DMS53 treated with DMSO at 0.1 percent for 48 hours (cell line): Measurements from ENCODE around the gene PPP3R1.
A peak's percentile ranks its signal among the peaks of the same experiment; 100 is the strongest.

Experiments
- DNase-seq: peaks from one replicate; lab custom pipeline; 2025; ENCODE audit not compliant: unreplicated experiment; lab: John Stamatoyannopoulos, UW

Gene PPP3R1

GRCh38 chr2:68236103-68236734, 16.1 kb downstream of the PPP3R1 start:
- no peak for DNase-seq

- DNase-seq: no peak
These were observed 17.2 kb downstream of the PPP3R1 start for GRCh38 chr2:68235090-68235489.

DNA sequence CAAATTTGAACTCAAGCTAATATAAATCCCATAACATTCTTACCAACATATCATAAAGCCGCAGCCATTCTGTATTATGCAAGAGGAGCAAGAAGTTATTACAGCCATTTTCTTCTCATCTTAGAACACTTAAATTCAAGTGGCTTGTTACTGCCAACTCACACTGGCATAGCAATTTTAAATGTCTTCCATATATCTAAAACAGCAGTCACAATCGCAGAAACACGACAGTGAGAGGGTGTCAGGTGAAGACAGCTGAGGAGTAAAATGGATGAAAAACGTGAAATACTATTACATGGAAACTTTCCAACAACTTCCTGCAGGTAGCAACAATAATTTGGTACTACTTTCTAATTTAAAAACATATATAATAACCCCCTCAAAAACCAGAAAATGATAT, 17.9 kb downstream of the PPP3R1 start:
- DNase-seq: no peak

GRCh38 chr2:68231061-68231372, 21.3 kb downstream of the PPP3R1 start:
- DNase-seq: no peak

DNA sequence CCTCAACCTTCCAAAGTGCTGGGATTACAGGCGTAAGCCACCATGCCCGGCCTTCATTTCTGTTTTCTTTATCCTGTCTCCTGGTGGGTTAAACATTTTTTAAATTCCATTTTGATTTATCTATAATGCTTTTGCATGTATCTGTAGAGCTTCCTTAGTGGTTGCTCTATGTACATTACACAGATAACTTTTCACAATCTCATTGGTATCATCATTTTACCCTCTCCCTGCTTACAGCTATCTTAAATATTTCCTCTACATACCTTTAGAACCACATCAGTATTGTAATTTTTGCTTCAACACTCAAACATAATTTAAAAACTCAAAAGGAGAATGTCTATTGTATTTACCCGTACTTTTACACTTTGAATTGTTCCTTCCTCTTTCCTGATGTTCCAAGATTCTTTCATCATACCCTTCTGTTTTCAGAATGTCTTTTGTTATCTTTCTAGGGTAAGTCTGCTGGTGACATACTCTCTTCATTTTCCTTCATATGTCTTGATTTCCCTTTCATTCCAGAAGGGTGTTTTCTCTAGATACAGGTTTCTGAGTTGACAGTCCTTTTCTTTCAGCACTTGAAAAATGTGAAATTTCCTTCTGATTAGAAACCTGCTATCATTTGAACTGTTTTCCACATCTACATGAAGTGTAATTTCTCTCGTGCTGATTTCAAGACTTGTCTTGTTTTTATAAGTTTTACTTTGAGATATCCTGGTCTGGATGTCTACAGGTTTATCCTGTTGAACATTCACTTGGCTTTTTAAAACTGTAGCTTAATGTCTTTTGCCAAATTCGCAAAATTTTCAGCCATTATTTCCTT, 21.9 kb downstream of the PPP3R1 start:
- DNase-seq: no peak

GRCh38 chr2:68226794-68227193, 25.5 kb downstream of the PPP3R1 start:
- DNase-seq: no peak

- DNase-seq: peak; percentile 34
These were observed 27.2 kb downstream of the PPP3R1 start for GRCh38 chr2:68225119-68225632.

- DNase-seq: no peak
These were observed 28.9 kb downstream of the PPP3R1 start for GRCh38 chr2:68223419-68223818.

GRCh38 chr2:68222287-68222686, 30.0 kb downstream of the PPP3R1 start:
- DNase-seq: no peak

- no peak for DNase-seq
These were observed 33.9 kb downstream of the PPP3R1 start for GRCh38 chr2:68218343-68218901.

GRCh38 chr2:68217729-68218128, 34.6 kb downstream of the PPP3R1 start:
- DNase-seq: no peak

- DNase-seq: no peak
These were observed 35.6 kb downstream of the PPP3R1 start for GRCh38 chr2:68216454-68217310.

DNA sequence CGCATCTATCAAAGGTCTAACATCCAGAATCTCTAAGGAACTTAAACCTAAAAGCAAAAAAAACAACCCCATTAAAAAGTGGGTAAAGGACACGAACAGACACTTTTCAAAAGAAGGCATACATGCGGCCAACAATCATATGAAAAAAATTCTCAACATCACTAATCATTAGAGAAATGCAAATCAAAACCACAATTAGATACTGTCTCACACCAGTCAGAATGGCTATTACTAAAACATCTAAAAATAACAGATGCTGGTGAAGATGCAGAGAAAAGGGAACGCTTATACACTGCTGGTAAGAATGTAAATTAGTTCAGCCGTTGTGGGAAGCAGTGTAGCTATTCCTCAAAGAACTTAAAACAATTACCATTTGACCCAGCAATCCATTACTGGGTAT, 38.0 kb downstream of the PPP3R1 start:
- DNase-seq: no peak

GRCh38 chr2:68206793-68207192, 45.5 kb downstream of the PPP3R1 start:
- DNase-seq: no peak

DNA sequence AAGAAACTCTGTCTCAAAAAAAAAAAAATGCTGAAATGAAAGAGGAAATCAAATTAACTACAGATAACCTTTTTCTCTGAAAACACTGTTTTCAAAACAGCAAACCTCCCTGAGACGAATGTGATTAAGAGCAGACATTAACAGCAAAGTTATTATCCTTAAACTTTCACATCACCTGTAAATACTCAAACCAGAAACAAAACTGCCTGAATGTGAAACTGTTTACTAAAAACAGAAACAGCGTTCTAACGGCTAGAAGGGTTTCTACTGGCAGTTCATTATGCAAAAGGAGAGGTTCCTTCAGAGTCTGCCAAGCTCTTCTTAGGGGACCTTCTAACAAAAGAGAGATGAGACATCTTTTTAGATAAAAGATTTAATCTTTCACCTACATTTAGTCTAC, 48.7 kb downstream of the PPP3R1 start:
- no peak for DNase-seq

- no peak for DNase-seq
These were observed 52.1 kb downstream of the PPP3R1 start for GRCh38 chr2:68200157-68200787.

- peak; percentile 24 for DNase-seq
These were observed 56.1 kb downstream of the PPP3R1 start for GRCh38 chr2:68196120-68196716.

- DNase-seq: no peak
These were observed 57.2 kb downstream of the PPP3R1 start for GRCh38 chr2:68195096-68195495.

DNA sequence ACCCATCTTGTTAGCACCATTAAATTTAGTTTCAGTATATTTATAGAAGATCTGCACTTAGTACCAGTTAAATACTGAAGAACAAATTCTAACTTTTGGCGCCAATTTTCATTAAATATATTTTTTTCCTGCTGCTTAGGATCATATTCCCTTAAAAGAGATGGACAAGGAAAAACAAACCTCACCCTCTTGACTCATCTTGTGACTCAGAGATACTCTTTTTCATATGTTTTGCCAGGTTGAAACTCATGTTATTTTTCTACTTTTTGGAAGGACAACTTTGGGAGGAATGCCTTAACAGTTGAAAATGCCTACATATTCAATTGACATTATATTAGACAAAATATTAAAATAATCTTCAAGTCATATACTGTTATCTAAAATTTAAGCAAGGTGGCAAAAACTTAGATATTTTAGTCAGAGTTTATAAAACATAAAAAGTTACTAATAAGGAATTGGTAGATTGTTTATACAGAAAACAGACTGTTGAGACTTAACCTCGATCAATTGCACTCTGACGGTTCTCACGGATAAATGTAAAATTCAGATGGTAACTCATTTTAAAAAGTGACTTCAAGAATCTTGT, 58.5 kb downstream of the PPP3R1 start:
- no peak for DNase-seq

DNA sequence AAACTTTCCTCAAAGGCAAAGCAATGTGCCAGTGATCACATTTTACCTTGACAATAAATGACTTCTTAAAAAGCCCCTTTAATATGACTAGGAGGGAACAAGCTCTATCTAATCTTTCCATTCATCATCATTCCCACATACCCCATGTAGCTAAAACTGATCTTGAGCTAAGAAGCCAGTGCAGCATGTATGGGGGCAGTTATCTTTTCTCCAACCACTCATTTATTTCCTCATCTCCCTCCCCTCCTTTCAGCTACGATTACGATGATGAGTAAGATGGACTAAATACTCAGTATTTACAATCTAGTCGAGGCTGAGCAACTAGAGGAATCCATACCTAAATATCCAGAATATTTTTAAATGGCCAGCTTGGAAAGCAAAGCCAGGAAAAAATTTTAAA, 59.2 kb downstream of the PPP3R1 start:
- DNase-seq: no peak
